A673 (cell line): ENCODE results near the gene SIGLEC7. TPM values are rescaled to one million over a fixed set of nuclear protein-coding genes. Genes with fewer than 3 reads are reported as not detected.

Experiments used
- BruUV-seq: library from RNA; stranded (reverse); fragments of 400-500 nt; replicated peaks from 2 replicates; lab custom pipeline; 2021; lab: Mats Ljungman, UMichigan
- CTCF ChIA-PET: fragments of 300-600 bp; sonication (Branson Sonifier 250); formaldehyde crosslinking; loops from one replicate; lab custom pipeline; 2022; ENCODE audit warnings: antibody characterized with exemption; lab: Charles Lee
- POLR2A ChIA-PET: fragments of 300-600 bp; sonication (Branson Sonifier 250); formaldehyde crosslinking; loops from one replicate; lab custom pipeline; 2022; ENCODE audit warnings: antibody characterized with exemption; ENCODE audit not compliant: low non-redundant PET; lab: Charles Lee
- DNase-seq: peaks from one replicate; pipeline ENCODE4 v3.0.0-alpha.2; 2015; ENCODE audit warnings: low spot score
- H3K27ac ChIP-seq: fragments of 200-600 bp; sonication (generic); 2 replicates; pipeline ENCODE4 v1.5.1; 2016; ENCODE audit warnings: mixed run types, low read depth, mild to moderate bottlenecking, mixed read lengths, antibody characterized with exemption, low read length; ENCODE audit not compliant: poor library complexity, severe bottlenecking
- H3K27me3 ChIP-seq: fragments of 200-600 bp; sonication (generic); replicated peaks from 2 replicates; pipeline ENCODE4 v1.6.1; 2017; ENCODE audit warnings: mixed run types, low read depth, mild to moderate bottlenecking, mixed read lengths, antibody characterized with exemption, low read length; ENCODE audit not compliant: insufficient read depth, poor library complexity
- H3K36me3 ChIP-seq: fragments of 200-600 bp; sonication (generic); 2 replicates; pipeline ENCODE4 v1.6.1; 2016; ENCODE audit warnings: mixed run types, mild to moderate bottlenecking, mixed read lengths, antibody characterized with exemption, low read length; ENCODE audit not compliant: insufficient read depth, poor library complexity, severe bottlenecking
- H3K4me1 ChIP-seq: fragments of 200-600 bp; sonication (generic); 2 replicates; pipeline ENCODE4 v1.6.1; 2017; ENCODE audit warnings: mixed run types, mild to moderate bottlenecking, mixed read lengths, antibody characterized with exemption, low read length; ENCODE audit not compliant: insufficient read depth, poor library complexity, severe bottlenecking
- H3K4me3 ChIP-seq: fragments of 200-600 bp; sonication (generic); 2 replicates; pipeline ENCODE4 v1.5.1; 2016; ENCODE audit warnings: low read depth, mixed run types, mild to moderate bottlenecking, mixed read lengths, low read length; ENCODE audit not compliant: poor library complexity, severe bottlenecking
- H3K9me3 ChIP-seq: fragments of 200-600 bp; sonication (generic); 2 replicates; pipeline ENCODE4 v1.6.1; 2016; ENCODE audit warnings: mixed run types, low read depth, mild to moderate bottlenecking, mixed read lengths, antibody characterized with exemption, low read length; ENCODE audit not compliant: poor library complexity, severe bottlenecking
- EZH2 ChIP-seq: fragments of 200-600 bp; sonication (generic); IDR thresholded peaks from 2 replicates; pipeline ENCODE4 v1.6.1; 2017; ENCODE audit warnings: borderline replicate concordance, low read depth, mild to moderate bottlenecking, mixed read lengths, antibody characterized with exemption, low read length; ENCODE audit not compliant: poor library complexity, severe bottlenecking
- intact Hi-C: fragments of 100-400 bp; cut with micrococcal nuclease; formaldehyde crosslinking; loops from one replicate; pipeline ENCODE4 v1.10.0; 2022; ENCODE audit not compliant: unreplicated experiment
- total RNA-seq: library from RNA; stranded (reverse); gene quantifications from 2 replicates; pipeline ENCODE4 v1.2.3, GENCODE V29; 2021
- TF ChIP-seq, protein P1 (sequence below): fragments of 300-800, 200-600 bp; sonication (generic); conservative IDR thresholded peaks from 2 replicates; pipeline ENCODE4 v1.5.1; 2017; ENCODE audit warnings: low read depth, mild to moderate bottlenecking, antibody characterized with exemption, low read length, moderate library complexity, mixed read lengths

Gene SIGLEC7
- total RNA-seq, 1 experiment from 2014 or later, result not detected

- no peaks in the 10 kb centered on the region for H3K36me3 ChIP-seq
- H3K9me3 ChIP-seq, result no peaks in the 10 kb centered on the region
- H3K27me3 ChIP-seq, result no peaks in the 10 kb centered on the region
- H3K27ac ChIP-seq, result no peak overlapping the region
- intact Hi-C loops, result no loop called here
- no peak overlapping the region for H3K4me3 ChIP-seq
- no TSS peak for BruUV-seq
- DNase-seq, result no peak
- TF ChIP-seq, protein P1, sequence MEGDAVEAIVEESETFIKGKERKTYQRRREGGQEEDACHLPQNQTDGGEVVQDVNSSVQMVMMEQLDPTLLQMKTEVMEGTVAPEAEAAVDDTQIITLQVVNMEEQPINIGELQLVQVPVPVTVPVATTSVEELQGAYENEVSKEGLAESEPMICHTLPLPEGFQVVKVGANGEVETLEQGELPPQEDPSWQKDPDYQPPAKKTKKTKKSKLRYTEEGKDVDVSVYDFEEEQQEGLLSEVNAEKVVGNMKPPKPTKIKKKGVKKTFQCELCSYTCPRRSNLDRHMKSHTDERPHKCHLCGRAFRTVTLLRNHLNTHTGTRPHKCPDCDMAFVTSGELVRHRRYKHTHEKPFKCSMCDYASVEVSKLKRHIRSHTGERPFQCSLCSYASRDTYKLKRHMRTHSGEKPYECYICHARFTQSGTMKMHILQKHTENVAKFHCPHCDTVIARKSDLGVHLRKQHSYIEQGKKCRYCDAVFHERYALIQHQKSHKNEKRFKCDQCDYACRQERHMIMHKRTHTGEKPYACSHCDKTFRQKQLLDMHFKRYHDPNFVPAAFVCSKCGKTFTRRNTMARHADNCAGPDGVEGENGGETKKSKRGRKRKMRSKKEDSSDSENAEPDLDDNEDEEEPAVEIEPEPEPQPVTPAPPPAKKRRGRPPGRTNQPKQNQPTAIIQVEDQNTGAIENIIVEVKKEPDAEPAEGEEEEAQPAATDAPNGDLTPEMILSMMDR, result no peak
- TF ChIP-seq EZH2, result no peak
- ChIA-PET CTCF (no interaction called here), POLR2A (no interaction called here)
- H3K4me1 ChIP-seq, result no peaks in the 10 kb centered on the region
These were observed 5.6 kb downstream of the SIGLEC7 start for GRCh38 chr19:51147663-51148062.

DNA sequence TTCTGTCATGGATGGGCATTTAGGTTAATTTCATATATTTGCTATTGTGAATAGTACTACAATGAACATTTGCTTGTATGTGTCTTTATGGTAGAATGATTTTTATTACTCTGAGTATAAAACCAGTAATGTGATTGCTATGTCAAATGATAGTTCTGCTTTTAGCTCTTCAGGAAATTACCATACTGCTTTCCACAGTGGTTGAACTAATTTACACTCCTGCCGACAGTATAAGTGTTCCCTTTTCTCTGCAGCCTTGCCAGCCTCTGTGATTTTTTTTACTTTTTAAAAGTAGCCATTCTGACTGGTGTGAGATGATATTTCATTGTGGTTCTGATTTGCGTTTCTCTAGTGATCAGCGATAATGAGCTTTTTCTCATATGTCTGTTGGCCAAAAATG, 6.5 kb downstream of the SIGLEC7 start:
- Histone ChIP-seq H3K36me3 (no peaks in the 10 kb centered on the region), H3K27ac (no peak overlapping the region), H3K9me3 (no peaks in the 10 kb centered on the region), H3K4me1 (no peaks in the 10 kb centered on the region), H3K27me3 (peaks cover 5% of the 10 kb centered on the region), H3K4me3 (no peak overlapping the region)
- DNase-seq, result no peak
- ChIA-PET CTCF (no interaction called here), POLR2A (interaction anchor here (0.7 kb wide), 1 partner anchor 231 kb away, joined by 5 read pairs; no protein-coding TSS in a partner anchor)
- BruUV-seq, result no TSS peak
- no peak for TF ChIP-seq EZH2
- TF ChIP-seq, protein P1, result no peak
- intact Hi-C loops, result no loop called here

DNA sequence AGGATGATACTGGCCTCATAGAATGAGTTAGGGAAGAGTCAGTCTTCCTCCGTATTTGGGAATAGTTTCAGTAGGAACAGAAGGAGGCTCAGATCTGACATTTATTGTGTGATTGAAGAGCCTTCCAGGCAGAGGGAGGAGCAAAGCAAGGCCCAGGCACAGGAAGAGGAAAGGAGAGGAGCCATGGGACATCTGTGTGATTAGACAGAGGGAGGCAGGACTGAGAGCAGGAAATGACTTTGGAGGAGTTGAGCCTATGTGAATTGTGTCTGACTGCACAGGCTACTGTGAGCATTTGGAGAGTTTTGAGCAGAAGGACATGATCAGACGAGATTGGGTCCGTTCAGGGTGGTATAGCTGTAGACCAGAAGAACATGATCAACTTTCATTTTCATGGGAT, 8.5 kb downstream of the SIGLEC7 start:
- ChIA-PET CTCF (no interaction called here), POLR2A (no interaction called here)
- no peak for DNase-seq
- no peaks in the 10 kb centered on the region for H3K4me1 ChIP-seq
- no peaks in the 10 kb centered on the region for H3K9me3 ChIP-seq
- no peak overlapping the region for H3K4me3 ChIP-seq
- TF ChIP-seq, protein P1, result no peak
- TF ChIP-seq EZH2, result no peak
- no peaks in the 10 kb centered on the region for H3K36me3 ChIP-seq
- H3K27me3 ChIP-seq, result peaks cover 5% of the 10 kb centered on the region
- no peak overlapping the region for H3K27ac ChIP-seq
- intact Hi-C loops, result no loop called here
- no TSS peak for BruUV-seq
